ENCODE measurements around the gene CHMP5.

DNA sequence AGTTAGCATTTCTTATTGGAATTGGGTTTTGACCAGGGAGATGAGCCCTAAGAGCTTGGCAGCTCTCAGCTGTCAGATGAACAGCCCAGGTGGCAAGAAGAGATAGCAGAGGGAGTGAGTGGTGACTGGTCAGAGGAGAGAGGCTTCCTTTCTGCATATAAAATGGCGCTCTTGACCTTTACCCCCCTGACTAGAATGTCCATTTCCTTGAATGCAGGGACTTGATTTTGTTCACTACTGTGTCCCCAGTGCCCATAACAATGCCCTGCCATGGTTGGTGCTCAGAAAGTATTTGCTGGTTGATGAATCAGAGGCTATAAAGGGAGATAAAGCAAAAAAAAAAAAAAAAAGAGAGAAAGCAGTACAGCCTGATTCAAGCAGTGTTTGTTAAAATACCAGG, 7.2 kb downstream of the CHMP5 start:
- TF ChIP-seq, protein P1, sequence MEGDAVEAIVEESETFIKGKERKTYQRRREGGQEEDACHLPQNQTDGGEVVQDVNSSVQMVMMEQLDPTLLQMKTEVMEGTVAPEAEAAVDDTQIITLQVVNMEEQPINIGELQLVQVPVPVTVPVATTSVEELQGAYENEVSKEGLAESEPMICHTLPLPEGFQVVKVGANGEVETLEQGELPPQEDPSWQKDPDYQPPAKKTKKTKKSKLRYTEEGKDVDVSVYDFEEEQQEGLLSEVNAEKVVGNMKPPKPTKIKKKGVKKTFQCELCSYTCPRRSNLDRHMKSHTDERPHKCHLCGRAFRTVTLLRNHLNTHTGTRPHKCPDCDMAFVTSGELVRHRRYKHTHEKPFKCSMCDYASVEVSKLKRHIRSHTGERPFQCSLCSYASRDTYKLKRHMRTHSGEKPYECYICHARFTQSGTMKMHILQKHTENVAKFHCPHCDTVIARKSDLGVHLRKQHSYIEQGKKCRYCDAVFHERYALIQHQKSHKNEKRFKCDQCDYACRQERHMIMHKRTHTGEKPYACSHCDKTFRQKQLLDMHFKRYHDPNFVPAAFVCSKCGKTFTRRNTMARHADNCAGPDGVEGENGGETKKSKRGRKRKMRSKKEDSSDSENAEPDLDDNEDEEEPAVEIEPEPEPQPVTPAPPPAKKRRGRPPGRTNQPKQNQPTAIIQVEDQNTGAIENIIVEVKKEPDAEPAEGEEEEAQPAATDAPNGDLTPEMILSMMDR (IDR thresholded peaks at IDR 0.05 in 2 of 3, conservative IDR thresholded peaks at IDR 0.05 in 1 of 3; ENCODE audit: control insufficient read depth in 2 of 3, extremely low read depth in 1 of 3, insufficient read depth in 1 of 3, low read depth in 3 of 3, low read length in 3 of 3), result no peak
- TF ChIP-seq SPI1 (IDR thresholded peaks at IDR 0.05; ENCODE audit: borderline replicate concordance, insufficient read depth, low read depth, low read length), result no peak
